IMR-90 (cell line): ENCODE results near the gene PMEPA1. TPM values are rescaled to one million over a fixed set of nuclear protein-coding genes. Genes with fewer than 3 reads are reported as not detected.
A peak's percentile ranks its signal among the peaks of the same experiment; 100 is the strongest.

ENCODE experiments used
- ATAC-seq: fragments of 200-7000 bp; cut with Tn5 transposase; 2 replicates; pipeline ENCODE4 v1.9.1; 2020; ENCODE audit warnings: low read depth, mild to moderate bottlenecking, moderate library complexity
- BruUV-seq: library from RNA; stranded (reverse); fragments of 400-500 nt; replicated peaks from 2 replicates; lab custom pipeline; 2021; lab: Mats Ljungman, UMichigan
- CTCF ChIA-PET: fragments of 300-600 bp; formaldehyde crosslinking; extraction: SDS; loops from one replicate; lab custom pipeline; 2021; ENCODE audit warnings: antibody characterized with exemption; lab: Yijun Ruan, JAX
- POLR2A ChIA-PET: fragments of 300-600 bp; sonication (Branson Sonifier 250); formaldehyde crosslinking; loops from one replicate; lab custom pipeline; 2022; ENCODE audit warnings: antibody characterized with exemption; ENCODE audit not compliant: unreplicated experiment; lab: Charles Lee
- DNase-seq: peaks from one replicate; pipeline ENCODE4 v3.0.0; 2013
- H2AFZ ChIP-seq: replicated peaks from 2 replicates; pipeline ENCODE3; 2013; ENCODE audit warnings: low read length, mild to moderate bottlenecking; ENCODE audit not compliant: poor library complexity
- H2AK5ac ChIP-seq: 2 replicates; pipeline ENCODE4 v1.6.1; 2013; ENCODE audit warnings: low read depth, low read length, inconsistent platforms
- H2AK9ac ChIP-seq: replicated peaks from 2 replicates; pipeline ENCODE3; 2013; ENCODE audit warnings: mild to moderate bottlenecking, low read depth, low read length, moderate library complexity; ENCODE audit not compliant: poor library complexity
- H2BK120ac ChIP-seq: 2 replicates; pipeline ENCODE4 v1.6.1; 2013; ENCODE audit warnings: low read depth, low read length, inconsistent platforms
- H2BK15ac ChIP-seq: 3 replicates; pipeline ENCODE4 v1.6.1; 2013; ENCODE audit warnings: low read depth, low read length, inconsistent platforms
- H2BK20ac ChIP-seq: 2 replicates; pipeline ENCODE4 v1.6.1; 2013; ENCODE audit warnings: low read depth, mild to moderate bottlenecking, inconsistent platforms, low read length, moderate library complexity
- H2BK5ac ChIP-seq: 2 replicates; pipeline ENCODE4 v1.6.1; 2013; ENCODE audit warnings: mild to moderate bottlenecking, low read depth, low read length, inconsistent platforms; ENCODE audit not compliant: poor library complexity, severe bottlenecking
- H3K14ac ChIP-seq: replicated peaks from 2 replicates; pipeline ENCODE4 v1.6.1; 2013; ENCODE audit warnings: low read depth, low read length, inconsistent platforms
- H3K18ac ChIP-seq: 2 replicates; pipeline ENCODE4 v1.6.1; 2013; ENCODE audit warnings: low read depth, low read length, control low read depth
- H3K23ac ChIP-seq: 2 replicates; pipeline ENCODE4 v1.6.1; 2013; ENCODE audit warnings: low read depth, low read length, inconsistent platforms
- H3K27ac ChIP-seq: 2 replicates; pipeline ENCODE4 v1.5.1; 2013; ENCODE audit warnings: mild to moderate bottlenecking, control low read depth, low read length; ENCODE audit not compliant: insufficient read depth
- H3K27me3 ChIP-seq: 2 replicates; pipeline ENCODE4 v1.6.1; 2013; ENCODE audit warnings: low read length; ENCODE audit not compliant: control insufficient read depth, insufficient read depth
- H3K36me3 ChIP-seq: 2 replicates; pipeline ENCODE4 v1.6.1; 2013; ENCODE audit warnings: low read length, mixed read lengths; ENCODE audit not compliant: control insufficient read depth, insufficient read depth
- H3K4ac ChIP-seq: 2 replicates; pipeline ENCODE4 v1.6.1; 2013; ENCODE audit warnings: low read depth, low read length, inconsistent platforms
- H3K4me1 ChIP-seq: 2 replicates; pipeline ENCODE4 v1.6.1; 2013; ENCODE audit warnings: low read length, mixed read lengths; ENCODE audit not compliant: control insufficient read depth, insufficient read depth
- H3K4me2 ChIP-seq: 2 replicates; pipeline ENCODE4 v1.6.1; 2013; ENCODE audit warnings: low read depth, mild to moderate bottlenecking, control low read depth, low read length, moderate library complexity
- H3K4me3 ChIP-seq: 2 replicates; pipeline ENCODE4 v1.5.1; 2013; ENCODE audit warnings: low read depth, mild to moderate bottlenecking, control low read depth, low read length, moderate library complexity; ENCODE audit not compliant: insufficient read depth
- H3K56ac ChIP-seq: 2 replicates; pipeline ENCODE4 v1.6.1; 2013; ENCODE audit warnings: low read length, inconsistent platforms; ENCODE audit not compliant: insufficient read depth; ENCODE audit errors: extremely low read depth
- H3K79me1 ChIP-seq, 2 experiments: 2 replicates each; pipeline ENCODE4 v1.6.1; 2013; ENCODE audit warnings: low read length in 2 of 2, inconsistent platforms in 1 of 2, low read depth in 1 of 2
- H3K9ac ChIP-seq: 2 replicates; pipeline ENCODE4 v1.6.1; 2013; ENCODE audit warnings: low read depth, low read length, control low read depth
- H3K9me1 ChIP-seq: 2 replicates; pipeline ENCODE4 v1.6.1; 2013; ENCODE audit warnings: low read length, inconsistent platforms; ENCODE audit not compliant: insufficient read depth
- H3K9me3 ChIP-seq: 2 replicates; pipeline ENCODE4 v1.6.1; 2013; ENCODE audit warnings: low read length; ENCODE audit not compliant: control insufficient read depth, insufficient read depth
- H4K20me1 ChIP-seq: 2 replicates; pipeline ENCODE4 v1.6.1; 2013; ENCODE audit warnings: low read length, inconsistent platforms; ENCODE audit not compliant: insufficient read depth
- H4K5ac ChIP-seq: 2 replicates; pipeline ENCODE4 v1.6.1; 2013; ENCODE audit warnings: mild to moderate bottlenecking, low read depth, low read length, control low read depth
- H4K8ac ChIP-seq, 2 experiments: 2 replicates each; pipeline ENCODE4 v1.6.1; 2013; ENCODE audit warnings: low read depth in 2 of 2, low read length in 2 of 2, control low read depth in 1 of 2, inconsistent platforms in 1 of 2
- H4K91ac ChIP-seq: 2 replicates; pipeline ENCODE4 v1.6.1; 2013; ENCODE audit warnings: low read depth, low read length, inconsistent platforms; ENCODE audit not compliant: insufficient read depth
- POLR2A ChIP-seq: IDR thresholded peaks from 2 replicates; pipeline ENCODE4 v1.6.1; 2012; ENCODE audit warnings: mild to moderate bottlenecking, low read depth, low read length
- SMC3 ChIP-seq: fragments of 150-350 bp; IDR thresholded peaks from 2 replicates; pipeline ENCODE4 v1.6.1; 2016; ENCODE audit warnings: low read depth, mild to moderate bottlenecking, antibody characterized with exemption, low read length, moderate library complexity
- WGBS, 2 experiments: methylation state at CpG; one replicate each; pipeline versions ENCODE4 v1.1.5 to v1.1.7; 2013; ENCODE audit warnings: missing lambda C conversion rate in 2 of 2; ENCODE audit not compliant: insufficient read length in 1 of 2; ENCODE audit errors: extremely low coverage in 2 of 2; 5-methylcytosine and 5-hydroxymethylcytosine counted together
- dilution Hi-C: fragments of 300-500 bp; cut with HindIII; formaldehyde crosslinking; loops from one replicate; pipeline ENCODE4 v1.14.3; 2018; ENCODE audit warnings: low sequenced_read_pairs; ENCODE audit not compliant: unreplicated experiment
- in situ Hi-C: fragments of 300-500 bp; cut with MboI; formaldehyde crosslinking; loops from 3 replicates; pipeline ENCODE4 v1.14.3; 2019; ENCODE audit warnings: low sequenced_read_pairs, inconsistent platforms, mixed read lengths
- intact Hi-C: fragments of 100-400 bp; cut with micrococcal nuclease; formaldehyde crosslinking; loops from 2 replicates; pipeline ENCODE4 v1.10.0; 2022
- polyA plus RNA-seq, 3 experiments: library from polyadenylated mRNA; depleted of rRNA; stranded (reverse); fragments of >200 nt; gene quantifications; 2 replicates each; pipeline ENCODE4 v1.2.3, GENCODE V29; 2012; ENCODE audit warnings: low replicate concordance in 1 of 3
- total RNA-seq: library from RNA; depleted of rRNA; stranded (reverse); fragments of >200 nt; gene quantifications from 2 replicates; pipeline ENCODE4 v1.2.3, GENCODE V29; 2012

The PMEPA1 gene
- total and polyA plus RNA-seq, 2 of the 4 experiments (the other 2 are of a cell fraction) = 2.0 to 6.9 TPM

DNA sequence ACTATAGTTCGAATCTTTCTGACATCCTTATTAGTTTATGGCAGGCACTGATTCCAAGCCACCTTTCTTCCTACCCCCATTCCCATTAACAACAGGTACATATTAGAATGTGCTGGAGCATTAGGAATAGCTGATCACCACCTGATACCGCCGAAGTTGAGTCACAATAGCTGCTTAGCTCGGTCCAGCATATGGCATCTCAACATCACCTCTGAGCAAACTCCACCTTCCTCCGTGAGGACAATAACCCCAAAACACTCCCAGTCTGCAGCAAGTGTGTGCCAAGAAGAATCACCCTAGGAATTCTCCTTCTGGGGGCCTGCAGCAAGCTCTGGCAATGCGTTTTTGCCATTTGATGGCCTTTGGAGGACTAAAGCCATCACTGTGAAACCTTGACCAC, 8.7 kb downstream of the PMEPA1 start:
- in situ Hi-C loops = no loop called here
- peaks cover 85% of the 10 kb centered on the region for H4K20me1 ChIP-seq
- BruUV-seq = no TSS peak

More for the DNA sequence above, 8.7 kb downstream of the PMEPA1 start:
- no peak overlapping the region for H4K91ac ChIP-seq
- no peak overlapping the region for H3K4me3 ChIP-seq
- H3K4me1 ChIP-seq = peaks cover 17% of the 10 kb centered on the region
- H2BK15ac ChIP-seq = no peak overlapping the region
- no peak overlapping the region for H2BK5ac ChIP-seq
- no peak overlapping the region for H2AFZ ChIP-seq
- intact Hi-C loops = no loop called here
- DNase-seq = no peak
- no peak overlapping the region for H3K9ac ChIP-seq
- no peak overlapping the region for H2BK120ac ChIP-seq
- ChIA-PET POLR2A (no interaction called here), CTCF (interaction anchor here (0.6 kb wide), 1 partner anchor 513 kb away, joined by 4 read pairs; no protein-coding TSS in a partner anchor)
- H3K9me3 ChIP-seq = no peaks in the 10 kb centered on the region
- TF ChIP-seq SMC3 (no peak), POLR2A (0 out of 2 replicates have a peak, but pooled peaks have one; percentile 24)
- H3K4ac ChIP-seq = no peak overlapping the region
- H3K9me1 ChIP-seq = peaks cover 26% of the 10 kb centered on the region
- no peaks in the 10 kb centered on the region for H3K27me3 ChIP-seq
- H3K27ac ChIP-seq = no peak overlapping the region
- no peak overlapping the region for H2AK9ac ChIP-seq
- H3K79me1 ChIP-seq = peaks cover 25 to 64% of the 10 kb centered on the region in 2 experiments; a peak in 3 of 4 replicates
- H3K18ac ChIP-seq = no peak overlapping the region
- no peak overlapping the region for H4K5ac ChIP-seq
- 100% methylated on average over 1 of the region's 6 CpGs; no CpG with 5 or more reads in 1 of the 2 experiments for WGBS, 2 experiments
- ATAC-seq = no peak
- no peak overlapping the region for H3K4me2 ChIP-seq
- no peak overlapping the region for H2BK20ac ChIP-seq
- H3K14ac ChIP-seq = no peak overlapping the region
- no peak overlapping the region for H4K8ac ChIP-seq
- H2AK5ac ChIP-seq = no peak overlapping the region
- dilution Hi-C loops = no loop called here
- H3K36me3 ChIP-seq = no peaks in the 10 kb centered on the region
- H3K56ac ChIP-seq = no peak overlapping the region
- H3K23ac ChIP-seq = no peak overlapping the region
